ENCODE results near the gene CMSS1. TPM values are rescaled to one million over a fixed set of nuclear protein-coding genes. Genes with fewer than 3 reads are reported as not detected.

CMSS1 gene
- polyA plus RNA-seq, 1 of the 3 experiments (the other 2 are of a cell fraction), result 9.1 TPM

- TF ChIP-seq ZBTB33 (IDR thresholded peaks at IDR 0.05; ENCODE audit: borderline replicate concordance, low read depth) (no peak), JUND (IDR thresholded peaks at IDR 0.05) (no peak), SMC3 (IDR thresholded peaks at IDR 0.05; ENCODE audit: low read depth, low read length) (no peak), FOXM1 (IDR thresholded peaks at IDR 0.05; ENCODE audit: low read depth) (no peak), TEAD4 (IDR thresholded peaks at IDR 0.05; ENCODE audit: borderline replicate concordance, insufficient read depth) (no peak)
Observed at GRCh38 chr3:100102757-100103156, 285.1 kb downstream of the CMSS1 start (continued).

- no peak overlapping the region for H2AFZ ChIP-seq (ENCODE audit: low read depth)
- WGBS (ENCODE audit: low lambda C conversion rate), result 95% methylated on average over 4 of the region's 4 CpGs
- no peaks in the 10 kb centered on the region for H3K27me3 ChIP-seq (ENCODE audit: insufficient read depth)
- DNase-seq, result no peak
- no peaks in the 10 kb centered on the region for H3F3A ChIP-seq (replicated peaks; ENCODE audit: insufficient read depth)
- H3K79me2 ChIP-seq (ENCODE audit: insufficient read depth), result no peaks in the 10 kb centered on the region
- no peaks in the 10 kb centered on the region for H3K9me2 ChIP-seq
- no peak for TF ChIP-seq MEF2A (IDR thresholded peaks at IDR 0.05; ENCODE audit: borderline replicate concordance, low read depth)
- TF ChIP-seq JUND (IDR thresholded peaks at IDR 0.05), result no peak
- no peak for TF ChIP-seq FOXJ3 (CRISPR knock-in tag; IDR thresholded peaks at IDR 0.05)
- TF ChIP-seq EP300 (IDR thresholded peaks at IDR 0.05; ENCODE audit: borderline replicate concordance in 1 of 2, low read depth in 1 of 2, low read length in 1 of 2), result no peak
- no peak for TF ChIP-seq FOXM1 (IDR thresholded peaks at IDR 0.05; ENCODE audit: low read depth)
- TF ChIP-seq ELF1 (IDR thresholded peaks at IDR 0.05), result no peak
- no peak for TF ChIP-seq TCF12 (IDR thresholded peaks at IDR 0.05)
- no peak for TF ChIP-seq PBX3 (IDR thresholded peaks at IDR 0.05)
- TF ChIP-seq RAD21 (IDR thresholded peaks at IDR 0.05; ENCODE audit: low read length), result no peak
- no peak for TF ChIP-seq YY1 (IDR thresholded peaks at IDR 0.05; ENCODE audit: low read depth)
- no peaks in the 10 kb centered on the region for H3K36me3 ChIP-seq (replicated peaks in 1 of 2; ENCODE audit: control insufficient read depth in 1 of 2, insufficient read depth in 2 of 2, low read length in 1 of 2)
- ChIA-PET CTCF (interaction anchor here (0.9 to 2.2 kb wide), 4 partner anchors 35 to 260 kb away, joined by 3 to 7 read pairs (median 4); no protein-coding TSS in a partner anchor), POLR2A (no interaction called here)
- no peak overlapping the region for H3K9ac ChIP-seq
- no peaks in the 10 kb centered on the region for H4K20me1 ChIP-seq (ENCODE audit: insufficient read depth)
- H3K4me2 ChIP-seq, result no peak overlapping the region
- H3K4me1 ChIP-seq (ENCODE audit: control insufficient read depth in 1 of 2, insufficient read depth in 2 of 2, low read depth in 1 of 2, low read length in 1 of 2), result peaks cover 0 to 32% of the 10 kb centered on the region in 2 experiments; a peak in 3 of 4 replicates
- H3K4me3 ChIP-seq (ENCODE audit: low read depth in 2 of 2, low read length in 1 of 2), result no peak overlapping the region
- H3K9me3 ChIP-seq, result no peaks in the 10 kb centered on the region
- no peak overlapping the region for H3K27ac ChIP-seq (ENCODE audit: low read depth in 2 of 2, low read length in 1 of 2)
Observed at GRCh38 chr3:100103558-100104441, 286.1 kb downstream of the CMSS1 start.

Data from SK-N-SH (cell line).